ENCODE data around the gene CEP350.

The CEP350 gene

DNA sequence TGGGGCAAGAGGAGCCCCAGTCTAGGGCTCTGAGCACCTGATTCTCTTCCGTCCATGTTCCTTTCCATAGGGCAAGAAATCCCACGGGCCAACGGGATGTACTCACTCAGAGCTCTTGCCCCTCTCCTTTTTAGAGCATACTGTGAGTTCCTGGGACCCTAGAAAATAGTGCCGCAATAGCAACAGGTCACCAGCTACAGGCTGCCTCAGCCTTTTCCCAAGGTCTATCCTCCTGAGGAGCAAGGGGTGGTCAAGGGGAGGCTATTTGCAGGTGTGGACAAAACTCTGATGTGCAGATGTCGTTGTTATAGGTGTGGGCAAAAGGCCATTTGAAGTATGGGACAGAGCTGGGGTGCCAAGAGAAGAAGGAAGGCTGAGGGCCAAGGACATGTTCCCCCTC is 198.4 kb downstream of the CEP350 start:
- Histone ChIP-seq H3K4me1 (ENCODE audit: insufficient read depth, low read length) (0 out of 2 replicates have a peak, but pooled peaks cover 6% of the 10 kb centered on the region), H3K9ac (ENCODE audit: low read depth, low read length) (no peak overlapping the region), H3K36me3 (ENCODE audit: insufficient read depth, low read length) (no peaks in the 10 kb centered on the region), H3K9me3 (ENCODE audit: control insufficient read depth, insufficient read depth, low read length) (no peaks in the 10 kb centered on the region)

DNA sequence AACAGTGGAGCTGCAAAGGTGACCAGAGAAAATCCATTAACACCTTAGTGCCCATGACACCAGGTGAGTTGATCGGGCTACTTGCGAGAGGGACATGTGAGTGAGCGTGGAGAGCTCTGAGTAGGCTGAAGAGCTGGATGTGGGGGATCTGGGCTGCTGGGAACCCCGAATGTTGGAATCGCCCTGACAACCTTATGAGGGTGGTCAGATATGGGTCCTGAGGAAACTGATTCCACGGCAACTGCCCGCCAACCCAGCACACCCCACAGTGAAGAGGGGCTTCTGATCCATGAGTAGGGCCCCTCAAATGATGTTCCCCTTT is 199.4 kb downstream of the CEP350 start:
- 0 out of 2 replicates have a peak, but pooled peaks cover 6% of the 10 kb centered on the region for H3K4me1 ChIP-seq (ENCODE audit: insufficient read depth, low read length)
- H3K9ac ChIP-seq (ENCODE audit: low read depth, low read length): peak overlapping the region; percentile 85
- no peaks in the 10 kb centered on the region for H3K36me3 ChIP-seq (ENCODE audit: insufficient read depth, low read length)
- H3K9me3 ChIP-seq (ENCODE audit: control insufficient read depth, insufficient read depth, low read length): no peaks in the 10 kb centered on the region

DNA sequence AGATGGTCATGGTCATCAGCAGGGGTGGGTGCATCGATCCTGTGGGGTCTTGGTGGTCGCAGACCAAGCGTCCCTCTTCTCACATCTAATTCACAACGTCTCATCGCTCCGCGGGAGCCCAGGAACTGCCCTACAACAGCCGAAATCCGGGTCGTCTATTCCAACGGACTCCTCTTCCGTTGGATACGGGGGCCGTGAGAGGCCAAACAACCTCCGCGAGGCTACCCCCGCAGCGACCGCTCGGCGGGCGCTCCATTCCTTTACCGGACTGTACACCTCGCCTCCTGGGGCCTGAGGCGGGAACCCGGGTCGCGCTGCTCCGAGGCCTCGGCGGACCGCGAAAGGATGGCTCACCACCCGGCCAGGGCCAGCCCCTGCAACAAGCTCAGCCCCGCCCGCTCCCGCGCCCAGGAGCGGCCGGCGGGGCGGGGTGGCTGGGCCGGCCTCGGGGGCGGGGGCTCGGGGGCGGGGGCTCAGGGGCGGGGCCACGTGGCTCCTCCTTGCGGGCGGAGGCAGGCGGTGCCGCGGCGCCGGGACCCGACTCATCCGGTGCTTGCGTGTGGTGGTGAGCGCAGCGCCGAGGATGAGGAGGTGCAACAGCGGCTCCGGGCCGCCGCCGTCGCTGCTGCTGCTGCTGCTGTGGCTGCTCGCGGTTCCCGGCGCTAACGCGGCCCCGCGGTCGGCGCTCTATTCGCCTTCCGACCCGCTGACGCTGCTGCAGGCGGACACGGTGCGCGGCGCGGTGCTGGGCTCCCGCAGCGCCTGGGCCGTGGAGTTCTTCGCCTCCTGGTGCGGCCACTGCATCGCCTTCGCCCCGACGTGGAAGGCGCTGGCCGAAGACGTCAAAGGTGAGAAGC is 199.9 kb downstream of the CEP350 start, which contains the start of gene QSOX1:
Gene QSOX1 (plus strand): TSS at position 545 of the 857 bp plus-strand sequence. CDS start 39 bp downstream, at position 584.
- Histone ChIP-seq H3K36me3 (ENCODE audit: insufficient read depth, low read length) (no peaks in the 10 kb centered on the region), H3K9ac (ENCODE audit: low read depth, low read length) (peak within 1 kb of the TSS; percentile 85), H3K4me1 (ENCODE audit: insufficient read depth, low read length) (0 out of 2 replicates have a peak, but pooled peaks cover 6% of the 10 kb centered on the region), H3K9me3 (ENCODE audit: control insufficient read depth, insufficient read depth, low read length) (no peaks in the 10 kb centered on the region)

DNA sequence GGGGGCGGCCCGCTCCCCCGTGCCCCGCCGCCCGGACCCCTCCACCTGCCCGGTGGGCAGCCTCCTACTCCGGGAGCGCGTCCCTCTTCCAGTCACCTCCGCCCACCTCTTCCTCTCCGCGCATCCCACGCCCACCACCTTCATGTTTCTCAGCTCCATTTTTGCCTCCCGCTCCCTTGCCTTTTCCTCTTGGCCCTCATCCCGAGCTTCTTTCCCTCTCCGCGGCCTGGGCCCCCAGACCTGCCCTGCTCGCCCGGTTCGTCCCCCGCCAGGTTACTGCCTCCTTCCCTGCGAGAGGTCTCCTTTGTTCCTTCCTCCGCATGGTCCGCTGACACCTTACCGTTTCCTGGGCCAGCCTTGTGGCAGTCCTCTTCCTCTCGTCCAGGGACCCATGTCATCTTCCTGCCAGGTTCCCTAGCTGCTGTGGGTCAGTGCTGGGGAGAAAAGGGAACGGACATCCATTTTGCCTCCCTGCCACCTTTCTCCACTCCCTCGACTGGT is 200.6 kb downstream of the CEP350 start:
- H3K9ac ChIP-seq (ENCODE audit: low read depth, low read length): peak overlapping the region; percentile 71
- no peaks in the 10 kb centered on the region for H3K9me3 ChIP-seq (ENCODE audit: control insufficient read depth, insufficient read depth, low read length)
- no peaks in the 10 kb centered on the region for H3K36me3 ChIP-seq (ENCODE audit: insufficient read depth, low read length)
- peaks cover 11% of the 10 kb centered on the region; the same call in 1 of the 2 replicates for H3K4me1 ChIP-seq (ENCODE audit: insufficient read depth, low read length)

DNA sequence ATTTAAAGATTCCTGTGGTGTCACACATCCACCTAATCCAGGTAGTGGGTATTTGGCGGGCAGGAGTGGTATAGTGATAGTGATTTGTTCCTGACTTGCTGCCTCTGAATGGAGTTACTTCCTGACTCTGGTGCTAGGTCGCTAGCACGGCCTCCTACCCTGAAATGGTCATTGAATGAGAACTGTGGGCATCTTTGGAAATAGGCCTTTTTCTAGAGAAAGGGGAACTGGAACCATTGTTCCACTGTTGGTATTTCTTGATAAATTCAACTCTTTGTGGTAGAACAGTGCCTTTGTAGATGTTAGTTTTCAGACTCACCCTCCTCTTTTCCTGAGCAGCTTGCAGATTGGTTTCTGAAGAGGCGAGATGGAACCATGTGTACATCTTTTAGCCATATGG is 201.6 kb downstream of the CEP350 start:
- Histone ChIP-seq H3K9ac (ENCODE audit: low read depth, low read length) (peak overlapping the region; percentile 71; the same call in 1 of the 2 replicates), H3K4me1 (ENCODE audit: insufficient read depth, low read length) (peaks cover 15% of the 10 kb centered on the region; the same call in 1 of the 2 replicates)

DNA sequence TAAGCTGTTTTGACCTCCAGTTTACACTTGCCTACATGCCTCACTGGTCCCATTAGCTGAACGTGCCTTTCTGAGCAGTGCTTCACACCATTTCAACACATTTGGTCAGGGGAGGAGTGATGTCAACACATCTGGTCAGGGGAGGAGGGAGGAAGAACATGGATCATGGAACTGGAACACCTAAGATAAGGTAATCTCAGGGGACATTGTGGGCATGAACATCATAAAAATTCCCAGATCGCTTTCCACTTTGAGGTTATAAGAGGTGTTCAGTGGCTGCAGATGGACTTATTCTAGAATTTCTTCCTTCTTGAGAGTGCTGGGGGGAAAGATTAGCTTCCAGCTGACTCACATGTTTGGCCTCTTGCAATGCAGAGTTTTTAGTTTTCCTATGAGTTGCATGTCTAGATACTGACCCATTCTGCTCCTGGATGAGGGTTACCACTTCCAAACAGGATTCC is 202.1 kb downstream of the CEP350 start:
- no peaks in the 10 kb centered on the region for H3K36me3 ChIP-seq (ENCODE audit: insufficient read depth, low read length)
- H3K4me1 ChIP-seq (ENCODE audit: insufficient read depth, low read length): peaks cover 15% of the 10 kb centered on the region; the same call in 1 of the 2 replicates
- no peaks in the 10 kb centered on the region for H3K9me3 ChIP-seq (ENCODE audit: control insufficient read depth, insufficient read depth, low read length)
- H3K9ac ChIP-seq (ENCODE audit: low read depth, low read length): no peak overlapping the region

More for the DNA sequence above, 201.6 kb downstream of the CEP350 start:
- no peaks in the 10 kb centered on the region for H3K36me3 ChIP-seq (ENCODE audit: insufficient read depth, low read length)
- no peaks in the 10 kb centered on the region for H3K9me3 ChIP-seq (ENCODE audit: control insufficient read depth, insufficient read depth, low read length)

DNA sequence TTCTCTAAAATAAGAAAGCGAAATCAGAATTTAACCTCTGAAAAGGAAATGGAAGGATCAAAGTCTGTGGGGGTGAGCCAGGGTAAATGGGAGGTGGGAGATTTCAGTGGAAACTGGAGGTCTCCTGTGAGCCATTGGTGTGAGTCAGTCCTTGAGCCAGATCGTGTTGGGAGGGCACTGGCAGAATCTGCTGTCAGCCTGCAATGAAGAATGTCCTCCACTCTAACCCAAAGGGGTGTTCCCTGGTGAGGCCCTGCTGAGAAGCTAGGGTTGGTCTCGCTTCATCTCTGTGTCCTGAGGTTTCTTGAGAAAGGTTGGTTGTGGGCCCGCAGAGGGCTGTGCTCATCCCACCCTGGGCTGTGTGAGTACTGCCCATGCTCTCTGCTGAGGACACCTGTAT is 202.5 kb downstream of the CEP350 start:
- H3K9ac ChIP-seq (ENCODE audit: low read depth, low read length): no peak overlapping the region

DNA sequence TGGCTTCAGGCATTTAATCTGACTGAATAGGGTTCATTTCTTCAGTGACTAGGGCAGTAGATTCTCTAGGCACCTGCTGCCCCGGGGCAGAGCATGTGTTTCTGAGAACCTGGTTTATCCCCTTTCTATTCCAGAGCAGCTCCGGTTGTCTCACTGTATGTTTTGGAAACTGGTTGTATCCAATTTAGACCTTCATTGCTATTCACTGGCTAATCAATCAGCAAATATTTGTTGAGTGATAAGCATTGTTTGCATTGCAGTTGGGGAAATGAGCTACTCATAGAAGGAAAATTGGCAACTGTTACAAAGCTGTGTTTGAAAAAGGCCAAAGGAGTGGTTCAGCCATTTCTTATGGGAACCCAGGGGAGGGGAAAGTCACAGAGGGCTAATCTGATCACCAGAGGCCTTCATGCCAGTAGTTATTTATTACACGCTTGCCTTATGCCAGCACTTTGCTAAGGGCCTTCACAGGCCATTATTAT is 203.0 kb downstream of the CEP350 start:
- Histone ChIP-seq H3K4me1 (ENCODE audit: insufficient read depth, low read length) (peaks cover 15% of the 10 kb centered on the region; the same call in 1 of the 2 replicates), H3K9ac (ENCODE audit: low read depth, low read length) (no peak overlapping the region), H3K36me3 (ENCODE audit: insufficient read depth, low read length) (no peaks in the 10 kb centered on the region)

More for the DNA sequence above, 202.5 kb downstream of the CEP350 start:
- Histone ChIP-seq H3K4me1 (ENCODE audit: insufficient read depth, low read length) (peaks cover 15% of the 10 kb centered on the region; the same call in 1 of the 2 replicates), H3K36me3 (ENCODE audit: insufficient read depth, low read length) (no peaks in the 10 kb centered on the region), H3K9me3 (ENCODE audit: control insufficient read depth, insufficient read depth, low read length) (no peaks in the 10 kb centered on the region)

DNA sequence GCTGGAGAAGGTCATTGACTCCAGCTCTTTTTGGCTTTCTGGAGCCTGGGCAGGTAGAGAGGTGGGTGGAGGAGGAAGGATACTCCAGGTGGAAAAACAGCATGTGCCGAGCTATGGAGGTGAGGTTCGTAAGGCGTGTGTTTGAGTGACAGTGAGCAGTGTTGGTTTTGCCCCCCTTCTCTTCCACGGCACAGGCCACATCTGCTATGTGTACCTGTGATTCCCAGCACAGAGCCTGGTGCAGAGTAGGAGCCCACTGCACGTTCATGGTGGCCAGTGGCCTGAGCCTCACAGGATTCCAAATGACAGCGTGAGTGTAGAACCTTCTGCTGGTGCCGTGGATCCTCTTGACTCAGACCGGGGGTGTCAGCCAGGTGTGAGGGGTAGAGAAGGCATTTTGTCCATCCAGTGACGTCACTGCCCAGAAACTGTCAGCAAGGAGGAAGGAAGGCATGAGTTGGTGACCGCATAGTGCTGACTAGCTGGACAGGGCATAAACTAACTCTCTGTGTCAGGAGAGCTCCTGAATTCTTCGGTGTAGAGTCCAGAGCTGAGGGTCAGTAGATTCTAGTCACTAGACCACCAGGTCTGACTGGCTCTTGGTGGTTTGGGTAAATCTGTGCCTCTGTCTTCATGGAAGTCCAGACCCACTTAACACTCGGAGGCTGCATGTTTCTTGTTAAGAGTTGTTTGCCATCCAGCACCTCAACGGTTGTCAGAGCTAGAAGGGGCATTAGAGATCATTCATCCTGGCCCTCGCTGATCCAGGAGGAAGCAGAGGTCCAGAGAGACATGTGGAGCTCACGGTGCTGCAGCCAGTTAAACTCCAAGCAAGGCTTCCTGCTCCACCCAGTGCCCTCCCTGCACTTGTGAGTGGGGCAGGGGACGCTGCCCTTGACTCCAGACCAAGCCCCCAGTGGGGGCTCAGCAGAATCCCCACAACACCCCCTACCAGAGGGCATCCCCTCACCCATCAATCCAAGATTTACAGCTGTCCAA is 203.8 kb downstream of the CEP350 start:
- H3K9me3 ChIP-seq (ENCODE audit: control insufficient read depth, insufficient read depth, low read length): no peaks in the 10 kb centered on the region
- no peak overlapping the region for H3K9ac ChIP-seq (ENCODE audit: low read depth, low read length)
- H3K4me1 ChIP-seq (ENCODE audit: insufficient read depth, low read length): peaks cover 15% of the 10 kb centered on the region; the same call in 1 of the 2 replicates
- no peaks in the 10 kb centered on the region for H3K36me3 ChIP-seq (ENCODE audit: insufficient read depth, low read length)

More for the DNA sequence above, 203.0 kb downstream of the CEP350 start:
- H3K9me3 ChIP-seq (ENCODE audit: control insufficient read depth, insufficient read depth, low read length): no peaks in the 10 kb centered on the region

DNA sequence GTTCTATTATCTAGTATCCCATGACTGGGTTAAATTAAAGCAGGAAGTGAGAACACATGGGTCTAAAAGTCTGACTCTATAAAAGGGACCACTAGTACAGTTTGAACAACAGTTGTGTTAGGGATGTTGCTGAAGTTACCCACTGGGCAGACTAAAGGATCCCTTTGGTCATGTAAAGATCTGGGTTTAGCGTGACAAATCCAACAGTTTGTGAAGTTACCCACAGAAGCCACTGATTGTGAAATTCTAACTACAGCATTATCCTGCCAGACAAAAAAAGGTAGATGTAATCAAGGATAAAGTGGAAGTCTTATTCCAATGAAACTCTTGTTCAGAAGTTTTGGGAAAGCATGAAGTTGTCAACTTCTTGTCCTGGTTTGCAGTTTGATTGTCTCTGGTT is 205.7 kb downstream of the CEP350 start:
- Histone ChIP-seq H3K9me3 (ENCODE audit: control insufficient read depth, insufficient read depth, low read length) (no peaks in the 10 kb centered on the region), H3K9ac (ENCODE audit: low read depth, low read length) (no peak overlapping the region), H3K36me3 (ENCODE audit: insufficient read depth, low read length) (no peaks in the 10 kb centered on the region), H3K4me1 (ENCODE audit: insufficient read depth, low read length) (peaks cover 15% of the 10 kb centered on the region; the same call in 1 of the 2 replicates)

DNA sequence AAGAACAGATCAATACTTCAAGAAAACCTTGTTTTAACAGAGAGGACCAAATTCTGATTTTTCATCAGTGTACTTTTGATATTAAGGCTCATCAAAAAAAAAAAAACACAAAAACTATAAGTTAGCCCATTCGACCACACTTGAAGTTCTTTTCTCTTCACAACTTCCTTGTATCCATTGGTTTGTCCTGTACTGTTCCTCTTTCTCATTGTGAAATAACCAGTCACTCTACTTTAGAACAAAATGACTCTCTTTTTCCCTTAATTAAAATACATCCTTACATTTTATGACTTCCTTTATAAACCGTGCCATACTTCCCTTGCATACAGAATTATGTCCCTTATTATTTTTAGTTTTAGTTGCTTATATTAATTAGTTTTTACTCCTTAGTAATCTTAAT is 208.4 kb downstream of the CEP350 start:
- Histone ChIP-seq H3K4me1 (ENCODE audit: insufficient read depth, low read length) (peaks cover 17% of the 10 kb centered on the region), H3K9ac (ENCODE audit: low read depth, low read length) (no peak overlapping the region), H3K36me3 (ENCODE audit: insufficient read depth, low read length) (no peaks in the 10 kb centered on the region), H3K9me3 (ENCODE audit: control insufficient read depth, insufficient read depth, low read length) (no peaks in the 10 kb centered on the region)
